ENCODE measurements around the gene PLB1. TPM values are rescaled to one million over a fixed set of nuclear protein-coding genes. Genes with fewer than 3 reads are reported as not detected.

The PLB1 gene
- total RNA-seq, 1 donor from 2014 or later, result 1.6 TPM

- DNase-seq (ENCODE audit: low read depth) (no peak), FAIRE-seq (no peak)
- Histone ChIP-seq H3K4me3 (ENCODE audit: low read depth, low read length) (no peak overlapping the region), H3K27me3 (ENCODE audit: control insufficient read depth, insufficient read depth, low read length) (no peaks in the 10 kb centered on the region), H3K36me3 (ENCODE audit: control insufficient read depth, insufficient read depth, low read length) (no peaks in the 10 kb centered on the region)
- no peak for TF ChIP-seq CTCF (IDR thresholded peaks at IDR 0.05; ENCODE audit: insufficient read depth, low read length, severe bottlenecking)
Observed at GRCh38 chr2:28513097-28513496, 17.2 kb downstream of the PLB1 start.

GRCh38 chr2:28515176-28515751, 19.4 kb downstream of the PLB1 start:
- DNase-seq (ENCODE audit: low read depth), result no peak
- Histone ChIP-seq H3K36me3 (ENCODE audit: control insufficient read depth, insufficient read depth, low read length) (no peaks in the 10 kb centered on the region), H3K4me3 (ENCODE audit: low read depth, low read length) (no peak overlapping the region), H3K27me3 (ENCODE audit: control insufficient read depth, insufficient read depth, low read length) (no peaks in the 10 kb centered on the region)
- TF ChIP-seq CTCF (IDR thresholded peaks at IDR 0.05; ENCODE audit: insufficient read depth, low read length, severe bottlenecking), result no peak
- no peak for FAIRE-seq

GRCh38 chr2:28516430-28516829, 20.6 kb downstream of the PLB1 start:
- TF ChIP-seq CTCF (IDR thresholded peaks at IDR 0.05; ENCODE audit: insufficient read depth, low read length, severe bottlenecking), result no peak
- no peak overlapping the region for H3K4me3 ChIP-seq (ENCODE audit: low read depth, low read length)
- peak; percentile 36 for FAIRE-seq
- H3K27me3 ChIP-seq (ENCODE audit: control insufficient read depth, insufficient read depth, low read length), result no peaks in the 10 kb centered on the region
- no peak for DNase-seq (ENCODE audit: low read depth)
- no peaks in the 10 kb centered on the region for H3K36me3 ChIP-seq (ENCODE audit: control insufficient read depth, insufficient read depth, low read length)

- DNase-seq (ENCODE audit: low read depth) (no peak), FAIRE-seq (no peak)
- no peak overlapping the region for H3K4me3 ChIP-seq (ENCODE audit: low read depth, low read length)
- H3K27me3 ChIP-seq (ENCODE audit: control insufficient read depth, insufficient read depth, low read length), result peaks cover 5% of the 10 kb centered on the region
- no peaks in the 10 kb centered on the region for H3K36me3 ChIP-seq (ENCODE audit: control insufficient read depth, insufficient read depth, low read length)
- TF ChIP-seq CTCF (IDR thresholded peaks at IDR 0.05; ENCODE audit: insufficient read depth, low read length, severe bottlenecking), result no peak
Observed at GRCh38 chr2:28516950-28517349, 21.1 kb downstream of the PLB1 start.

- no peak overlapping the region for H3K4me3 ChIP-seq (ENCODE audit: low read depth, low read length)
- no peak for DNase-seq (ENCODE audit: low read depth)
- no peak for TF ChIP-seq CTCF (IDR thresholded peaks at IDR 0.05; ENCODE audit: insufficient read depth, low read length, severe bottlenecking)
- no peak for FAIRE-seq
- no peaks in the 10 kb centered on the region for H3K36me3 ChIP-seq (ENCODE audit: control insufficient read depth, insufficient read depth, low read length)
- peaks cover 16% of the 10 kb centered on the region for H3K27me3 ChIP-seq (ENCODE audit: control insufficient read depth, insufficient read depth, low read length)
Observed at GRCh38 chr2:28521663-28522062, 25.8 kb downstream of the PLB1 start.

- H3K27me3 ChIP-seq (ENCODE audit: control insufficient read depth, insufficient read depth, low read length), result peaks cover 16% of the 10 kb centered on the region
- FAIRE-seq (no peak), DNase-seq (ENCODE audit: low read depth) (no peak)
Observed at GRCh38 chr2:28522481-28522880, 26.6 kb downstream of the PLB1 start.

More at GRCh38 chr2:28522481-28522880, 26.6 kb downstream of the PLB1 start:
- TF ChIP-seq CTCF (IDR thresholded peaks at IDR 0.05; ENCODE audit: insufficient read depth, low read length, severe bottlenecking), result no peak
- Histone ChIP-seq H3K36me3 (ENCODE audit: control insufficient read depth, insufficient read depth, low read length) (no peaks in the 10 kb centered on the region), H3K4me3 (ENCODE audit: low read depth, low read length) (no peak overlapping the region)
